ENCODE results near the gene DOCK6.

The DOCK6 gene

DNA sequence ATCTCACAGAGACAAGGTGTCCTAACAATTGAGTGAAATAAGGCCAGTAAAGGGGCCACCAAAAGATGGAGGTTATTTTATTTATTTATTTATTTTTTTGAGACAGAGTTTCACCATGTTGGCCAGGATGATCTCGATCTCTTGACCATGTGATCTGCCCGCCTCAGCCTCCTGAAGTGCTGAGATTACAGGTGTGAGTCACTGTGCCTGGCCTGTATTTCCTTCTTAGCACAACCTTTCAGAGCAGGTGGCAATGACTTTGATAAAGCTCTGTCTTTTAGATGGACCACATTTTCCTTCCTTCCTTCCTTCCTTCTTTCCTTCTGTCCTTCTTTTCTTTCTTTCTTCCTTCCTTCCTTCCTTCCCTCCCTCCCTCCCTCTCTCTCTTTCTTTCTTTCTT, 11.0 kb upstream of the DOCK6 start:
- H3K27ac ChIP-seq = no peak overlapping the region
- H3K9me3 ChIP-seq (ENCODE audit: severe bottlenecking) = no peaks in the 10 kb centered on the region
- TF ChIP-seq CTCF (IDR thresholded peaks at IDR 0.05; ENCODE audit: low read depth, low read length) = no peak
- H3K27me3 ChIP-seq (ENCODE audit: insufficient read depth, low read depth, severe bottlenecking) = no peaks in the 10 kb centered on the region
- DNase-seq = no peak
- no peaks in the 10 kb centered on the region for H3K36me3 ChIP-seq
- no peak overlapping the region for H3K4me3 ChIP-seq (ENCODE audit: low read depth, low read length)

DNA sequence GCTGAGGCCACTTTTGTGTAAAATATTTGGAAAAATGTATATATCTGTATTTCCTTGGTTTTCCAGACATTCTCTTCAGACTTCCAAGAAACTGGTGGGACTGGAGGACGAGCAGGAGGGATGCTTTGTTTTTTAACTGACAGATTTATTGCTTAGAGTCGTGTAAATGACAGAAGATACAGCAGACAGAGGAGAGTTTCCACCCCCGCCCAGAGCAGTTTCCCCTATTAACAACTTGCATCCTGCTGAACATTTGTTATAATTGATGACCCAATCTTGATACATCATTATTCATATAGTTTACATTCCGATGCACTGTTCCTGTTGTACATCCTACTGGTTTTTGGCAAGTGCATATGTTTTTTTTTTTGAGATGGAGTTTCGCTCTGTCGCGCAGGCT, 7.1 kb upstream of the DOCK6 start:
- Histone ChIP-seq H3K4me3 (ENCODE audit: low read depth, low read length) (no peak overlapping the region), H3K27me3 (ENCODE audit: insufficient read depth, low read depth, severe bottlenecking) (no peaks in the 10 kb centered on the region), H3K27ac (peak overlapping the region; percentile 40), H3K36me3 (no peaks in the 10 kb centered on the region), H3K9me3 (ENCODE audit: severe bottlenecking) (no peaks in the 10 kb centered on the region)
- DNase-seq = no peak
- TF ChIP-seq CTCF (IDR thresholded peaks at IDR 0.05; ENCODE audit: low read depth, low read length) = no peak

GRCh38 chr19:11268783-11269267, 6.5 kb upstream of the DOCK6 start:
- Histone ChIP-seq H3K36me3 (no peaks in the 10 kb centered on the region), H3K4me3 (ENCODE audit: low read depth, low read length) (no peak overlapping the region), H3K27me3 (ENCODE audit: insufficient read depth, low read depth, severe bottlenecking) (no peaks in the 10 kb centered on the region), H3K27ac (peak overlapping the region; percentile 40), H3K9me3 (ENCODE audit: severe bottlenecking) (no peaks in the 10 kb centered on the region)
- DNase-seq = no peak
- TF ChIP-seq CTCF (IDR thresholded peaks at IDR 0.05; ENCODE audit: low read depth, low read length) = no peak

DNA sequence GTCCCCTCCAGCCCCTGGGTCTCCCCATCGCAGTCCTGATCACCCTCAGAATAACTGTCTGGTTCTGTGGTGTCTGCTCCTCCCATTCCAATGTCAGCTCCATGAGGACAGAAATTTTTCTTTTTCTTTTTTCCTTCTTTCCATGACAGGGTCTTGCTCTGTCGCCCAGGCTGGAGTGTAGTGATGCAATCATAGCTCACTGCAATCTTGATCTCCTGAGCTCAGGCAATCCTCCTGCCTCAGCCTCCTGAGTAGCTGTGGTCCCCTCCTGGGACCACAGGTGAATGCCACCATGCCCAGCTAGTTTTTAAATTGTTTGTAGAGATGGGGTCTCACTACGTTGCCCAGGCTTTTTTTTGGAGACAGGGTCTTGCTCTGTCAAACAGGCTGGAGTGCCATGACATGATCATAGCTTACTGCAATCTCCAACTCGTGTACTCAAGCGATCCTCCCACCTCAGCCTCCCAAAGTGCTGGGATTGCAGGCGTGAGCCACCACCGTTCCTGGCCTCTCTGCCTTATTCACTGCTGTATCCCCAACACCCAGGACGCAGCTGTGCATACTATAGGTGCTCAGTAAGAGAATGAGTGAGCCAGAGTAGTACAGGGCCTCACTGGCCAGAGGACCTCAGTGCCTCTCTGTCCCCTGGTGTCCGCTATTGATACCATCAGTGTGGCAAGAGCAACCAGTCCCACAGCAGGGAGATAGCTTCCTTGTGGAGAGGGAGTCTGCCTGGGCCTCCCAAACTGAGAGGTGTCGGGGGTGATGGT, 5.2 kb upstream of the DOCK6 start:
- no peak for DNase-seq
- no peak for TF ChIP-seq CTCF (IDR thresholded peaks at IDR 0.05; ENCODE audit: low read depth, low read length)
- no peaks in the 10 kb centered on the region for H3K9me3 ChIP-seq (ENCODE audit: severe bottlenecking)
- H3K27ac ChIP-seq = no peak overlapping the region
- H3K4me3 ChIP-seq (ENCODE audit: low read depth, low read length) = no peak overlapping the region
- H3K27me3 ChIP-seq (ENCODE audit: insufficient read depth, low read depth, severe bottlenecking) = no peaks in the 10 kb centered on the region
- H3K36me3 ChIP-seq = no peaks in the 10 kb centered on the region

DNA sequence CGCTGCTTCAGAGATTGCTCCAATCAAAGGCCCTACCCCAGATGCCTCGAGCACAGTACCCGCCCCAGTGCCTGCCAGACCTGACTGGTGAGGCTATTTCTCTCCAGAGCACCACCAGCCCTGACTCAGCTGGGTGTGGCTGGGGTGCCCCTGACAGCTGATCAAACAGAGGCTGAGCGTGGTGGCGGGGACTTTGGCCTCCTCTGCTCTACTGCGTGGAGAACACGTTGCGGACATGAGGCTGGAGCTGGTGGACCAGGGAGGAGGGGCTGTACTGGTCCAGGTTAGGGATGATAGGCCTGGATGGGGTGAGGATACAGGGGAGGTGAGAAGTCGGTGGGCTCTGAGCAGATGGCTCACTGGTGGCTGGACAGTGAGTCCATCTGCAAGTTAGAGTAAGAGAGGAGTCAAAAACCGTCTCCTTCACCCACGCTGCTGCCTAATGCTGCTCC, 3.5 kb upstream of the DOCK6 start:
- no peaks in the 10 kb centered on the region for H3K36me3 ChIP-seq
- no peaks in the 10 kb centered on the region for H3K9me3 ChIP-seq (ENCODE audit: severe bottlenecking)
- no peak for DNase-seq
- H3K27me3 ChIP-seq (ENCODE audit: insufficient read depth, low read depth, severe bottlenecking) = no peaks in the 10 kb centered on the region
- H3K4me3 ChIP-seq (ENCODE audit: low read depth, low read length) = no peak overlapping the region
- no peak overlapping the region for H3K27ac ChIP-seq
- no peak for TF ChIP-seq CTCF (IDR thresholded peaks at IDR 0.05; ENCODE audit: low read depth, low read length)
